NCI-H510A (cell line): ENCODE data around the gene TINAG.
"Not testable (repeated sequence)": the region's sequence is repeated elsewhere in the genome, so short reads cannot be mapped to it uniquely, and the experiment has no call there.

Source experiments
- DNase-seq: peaks from one replicate; lab custom pipeline; 2025; lab: John Stamatoyannopoulos, UW

The TINAG gene

DNA sequence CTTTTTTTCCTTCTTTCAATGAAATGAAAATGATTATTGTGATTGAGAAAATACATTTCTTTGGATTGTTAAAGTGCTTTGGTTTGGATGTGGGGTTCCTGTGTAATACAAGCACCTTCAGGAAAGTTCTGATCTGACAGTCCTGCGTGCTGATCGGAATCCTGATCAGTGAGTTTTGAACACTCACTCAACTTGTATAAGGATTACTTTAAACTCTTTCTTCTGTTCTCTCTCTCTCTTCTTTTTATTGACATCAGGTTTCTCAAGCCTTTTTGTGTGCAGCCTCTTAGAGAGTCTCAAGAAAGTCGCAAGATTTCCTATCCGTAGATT, 710 bp downstream of the TINAG start:
- DNase-seq, result no peak

DNA sequence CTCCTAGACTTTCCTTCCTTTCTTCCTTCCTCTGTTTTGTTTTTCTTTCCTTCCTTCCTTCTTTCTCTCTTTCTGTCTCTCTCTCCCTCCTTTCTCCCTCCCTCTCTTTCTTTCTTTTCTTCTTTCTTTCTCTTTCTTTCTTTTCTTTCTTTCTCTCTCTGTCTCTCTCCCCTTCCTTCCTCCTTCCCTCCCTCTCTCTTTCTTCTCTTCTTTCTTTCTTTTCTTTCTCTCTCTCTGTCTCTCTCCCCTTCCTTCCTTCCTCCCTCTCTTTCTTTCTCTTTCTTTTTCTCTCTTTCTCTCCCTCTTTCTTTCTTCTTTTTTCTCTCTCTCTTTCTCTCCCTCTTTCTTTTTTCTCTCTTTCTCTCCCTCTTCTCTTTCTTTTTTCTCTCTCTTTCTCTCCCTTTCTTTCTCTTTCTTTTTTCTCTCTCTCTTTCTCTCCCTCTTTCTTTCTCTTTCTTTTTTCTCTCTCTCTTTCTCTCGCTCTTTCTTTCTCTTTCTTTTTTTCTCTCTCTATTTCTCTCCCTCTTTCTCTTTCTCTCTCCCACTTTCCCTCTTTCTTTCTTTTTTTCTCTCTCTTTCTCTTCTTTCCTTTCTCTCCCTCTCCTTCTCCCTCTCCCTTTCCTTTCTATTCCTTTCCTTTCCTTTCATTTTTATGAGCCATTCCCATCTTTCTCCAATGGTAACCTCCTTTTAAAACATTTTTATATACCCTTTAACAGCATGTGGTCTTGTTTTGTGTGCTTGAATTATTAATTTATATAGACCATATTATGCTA, 2.3 kb downstream of the TINAG start:
- DNase-seq, result no peak

DNA sequence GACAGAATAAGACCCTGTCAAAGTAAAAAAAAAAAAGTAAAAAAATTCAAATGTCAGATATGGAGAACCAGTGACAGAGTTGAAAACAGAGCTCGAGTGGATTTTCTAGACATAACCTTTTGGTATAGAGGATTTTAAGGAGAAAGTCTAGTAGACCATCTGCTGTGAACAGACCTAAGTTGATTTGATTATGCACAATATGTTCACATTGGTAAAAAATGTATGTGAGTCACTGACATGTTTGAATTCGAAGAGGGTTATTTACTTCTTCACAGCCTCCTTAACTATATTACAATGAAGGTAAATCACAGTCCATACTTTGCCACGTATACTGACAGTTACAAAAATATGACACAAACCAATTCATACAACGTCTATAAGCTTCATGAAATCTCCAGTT, 7.4 kb downstream of the TINAG start:
- DNase-seq, result no peak

DNA sequence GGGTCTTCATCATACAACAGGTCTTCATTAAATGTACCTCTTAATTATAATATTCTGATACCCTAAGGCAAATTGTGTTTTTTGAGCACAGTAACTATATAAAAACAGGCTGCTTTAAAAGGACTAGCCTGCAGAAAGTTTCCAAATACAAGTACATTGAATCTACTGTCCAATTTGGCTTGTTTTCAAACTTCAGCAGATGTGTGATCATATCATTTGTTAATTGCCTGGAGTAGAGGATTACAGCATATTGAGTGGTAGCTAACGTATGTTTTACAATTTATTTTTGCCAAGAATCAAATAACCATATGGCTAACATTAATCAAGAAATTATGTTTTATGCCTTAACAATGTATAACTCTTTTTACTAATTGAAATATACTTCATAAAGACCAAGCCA, 12.6 kb downstream of the TINAG start:
- no peak for DNase-seq

DNA sequence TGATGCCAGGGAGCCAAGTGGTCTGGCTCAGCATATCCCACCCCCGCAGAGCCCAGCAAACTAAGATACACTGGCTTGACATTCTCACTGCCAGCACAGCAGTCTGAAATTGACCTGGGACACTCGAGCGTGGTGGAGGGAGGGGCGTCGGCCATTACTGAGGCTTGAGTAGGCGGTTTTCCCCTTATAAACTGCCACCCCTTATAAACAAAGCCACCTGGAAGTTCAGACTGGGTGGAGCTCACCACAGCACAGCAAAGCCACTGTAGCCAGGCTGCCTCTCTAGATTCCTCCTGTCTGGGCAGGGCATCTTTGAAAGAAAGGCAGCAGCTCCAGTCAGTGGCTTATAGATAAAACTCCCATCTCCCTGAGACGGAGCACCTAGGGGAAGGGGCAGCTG, 19.4 kb downstream of the TINAG start:
- no peak for DNase-seq

DNA sequence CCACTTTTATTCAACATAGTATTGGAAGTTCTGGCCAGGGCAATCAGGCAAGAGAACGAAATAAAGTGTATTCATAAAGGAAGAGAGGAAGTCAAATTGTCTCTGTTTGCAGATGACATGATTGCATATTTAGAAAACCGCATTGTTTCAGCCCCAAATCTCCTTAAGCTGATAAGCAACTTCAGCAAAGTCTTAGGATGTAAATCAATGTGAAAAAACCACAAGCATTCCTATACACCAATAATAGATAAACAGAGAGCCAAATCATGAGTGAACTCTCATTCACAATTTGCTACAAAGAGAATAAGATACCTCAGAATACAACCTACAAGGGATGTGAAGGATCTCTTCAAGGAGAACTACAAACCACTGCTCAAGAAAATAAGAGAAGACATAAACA, 23.3 kb downstream of the TINAG start:
- not testable (repeated sequence) for DNase-seq

DNA sequence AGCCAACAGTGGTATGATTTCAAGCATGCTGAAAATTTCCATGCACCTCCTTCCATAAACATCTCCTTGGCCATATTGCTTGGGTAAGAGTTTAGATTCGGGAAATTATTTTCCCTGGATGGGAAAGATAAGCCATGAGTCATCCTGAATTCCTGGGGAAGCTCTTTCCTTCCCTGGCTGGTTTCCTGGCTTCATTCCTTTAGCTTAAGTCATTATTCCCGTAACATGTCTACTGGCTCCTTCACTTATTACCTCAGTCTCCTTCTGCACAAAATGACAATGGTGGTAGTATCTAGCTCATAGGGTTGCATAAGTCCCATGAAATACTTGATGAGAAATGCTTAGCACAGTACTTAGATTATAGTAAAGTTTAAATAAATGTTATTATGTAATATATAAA, 27.6 kb downstream of the TINAG start:
- DNase-seq, result no peak

DNA sequence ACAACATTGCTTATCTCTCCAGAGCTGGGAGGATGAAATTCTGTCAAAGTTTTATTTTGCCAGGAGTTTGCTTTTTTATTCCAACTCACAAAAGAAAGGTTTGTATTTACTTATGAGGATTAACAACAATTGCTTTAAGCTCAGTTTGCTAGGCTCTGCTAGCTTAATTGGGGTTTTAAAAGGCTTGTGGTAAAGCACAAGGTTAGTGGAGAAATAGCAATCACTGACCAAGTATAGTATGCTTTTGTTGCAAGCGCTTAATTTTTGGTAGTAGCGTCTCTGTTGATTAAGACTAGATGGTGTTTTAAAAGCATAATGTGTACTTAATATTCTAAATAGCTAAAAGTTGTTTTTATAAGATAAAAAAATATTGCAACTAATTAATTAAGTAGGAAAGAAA, 45.7 kb downstream of the TINAG start:
- DNase-seq, result no peak

DNA sequence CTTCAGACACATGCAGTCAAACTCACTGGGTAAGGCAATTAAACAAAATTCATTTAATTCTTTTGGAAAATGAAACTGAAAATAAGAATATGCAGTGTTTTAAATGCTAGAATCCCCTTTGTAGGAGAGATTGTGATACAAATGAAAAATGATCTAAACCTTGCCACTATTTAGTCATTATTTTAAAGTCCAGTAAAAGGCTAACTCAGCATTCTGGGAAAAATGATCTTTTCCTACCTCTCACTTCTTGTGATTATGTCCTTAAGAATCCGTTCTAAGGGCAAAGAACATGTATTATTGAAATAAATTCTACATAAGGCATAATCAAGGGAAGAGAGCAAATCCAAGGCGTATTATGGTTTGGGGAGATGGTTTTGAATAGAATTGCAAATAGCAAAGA, 46.4 kb downstream of the TINAG start:
- DNase-seq, result no peak

DNA sequence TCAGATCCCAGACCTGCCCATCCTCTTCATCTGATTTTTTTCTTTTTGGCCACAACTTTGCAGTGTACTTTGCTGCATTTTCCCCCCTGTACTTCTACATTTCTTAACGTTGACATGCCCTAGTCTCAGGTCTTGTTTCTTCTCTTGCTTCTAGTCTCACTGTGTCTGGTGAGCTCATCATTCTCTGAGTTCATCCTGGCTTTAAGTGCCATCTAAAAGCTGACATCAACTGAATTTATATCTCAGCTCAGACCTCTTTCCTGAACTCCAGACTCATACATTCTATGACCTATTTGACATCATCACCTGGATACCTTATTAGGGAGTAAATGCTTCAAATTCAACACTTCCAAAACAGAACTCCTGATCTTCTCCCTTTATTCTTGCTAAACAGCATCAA, 48.9 kb downstream of the TINAG start:
- DNase-seq, result no peak

DNA sequence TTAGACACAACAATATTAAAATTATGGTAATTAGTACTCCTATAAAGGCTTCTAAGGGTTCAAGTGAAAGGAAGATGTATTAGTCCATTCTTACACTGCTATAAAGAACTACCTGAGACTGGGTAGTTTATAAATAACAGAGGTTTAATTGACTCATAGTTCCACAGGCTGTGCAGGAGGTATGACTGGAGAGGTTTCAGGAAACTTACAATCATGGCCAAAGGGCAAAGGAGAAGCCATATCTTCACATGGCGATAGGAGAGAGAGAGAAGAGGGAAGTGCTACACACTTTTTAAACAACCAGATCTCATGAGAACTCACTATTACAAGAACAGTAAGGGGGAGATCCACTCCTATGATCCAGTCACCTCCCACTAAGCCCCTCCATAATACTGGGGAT, 52.9 kb downstream of the TINAG start:
- no peak for DNase-seq

DNA sequence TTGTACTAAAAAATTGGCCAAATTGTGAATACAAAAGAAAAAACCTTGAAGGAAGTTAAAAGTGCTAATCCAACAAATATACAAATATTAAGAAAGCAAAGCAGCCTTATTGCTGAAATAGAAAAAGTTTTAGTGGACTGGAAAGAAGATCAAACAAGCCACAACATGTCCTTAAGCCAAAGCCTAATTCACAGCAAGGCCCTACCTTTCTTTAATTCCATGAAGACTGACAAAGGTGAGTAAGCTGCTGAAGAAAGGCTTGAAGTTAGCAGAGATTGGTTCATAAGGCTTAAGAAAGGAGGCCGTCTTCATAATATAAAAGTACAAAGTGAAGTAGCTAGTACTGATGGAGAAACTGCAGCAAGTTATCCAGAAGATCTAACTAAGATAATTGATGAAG, 53.5 kb downstream of the TINAG start:
- DNase-seq, result no peak

DNA sequence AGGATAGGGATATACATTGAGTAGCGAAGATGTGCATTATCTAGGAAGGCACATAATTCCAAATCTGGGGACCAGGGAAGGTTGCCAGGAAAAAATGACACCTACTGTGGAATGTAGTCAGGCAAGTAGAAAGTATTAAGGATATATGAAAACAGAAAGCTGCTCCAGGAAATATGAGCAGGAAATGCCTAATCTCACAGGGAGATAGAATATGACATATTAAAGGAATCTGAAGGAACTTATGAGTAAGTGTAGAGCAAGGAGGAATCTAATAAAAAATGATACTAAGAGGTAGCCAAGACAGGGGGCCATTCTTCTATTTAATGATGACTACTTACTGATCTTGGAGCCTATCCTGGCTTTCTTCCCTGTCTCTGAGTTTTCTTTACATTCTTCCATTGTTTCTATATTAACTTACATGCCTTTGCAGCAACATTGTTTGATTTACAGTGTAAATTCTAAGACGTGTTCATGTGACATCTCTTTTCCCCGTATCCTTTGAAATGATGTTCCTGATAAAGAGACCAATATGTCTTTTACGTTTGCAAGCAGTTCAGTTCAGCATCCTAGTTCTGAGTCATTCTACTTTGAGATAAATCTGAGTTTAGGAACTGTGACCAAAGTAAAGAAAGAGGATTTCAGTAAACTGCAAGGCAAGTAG, 58.6 kb downstream of the TINAG start:
- no peak for DNase-seq

DNA sequence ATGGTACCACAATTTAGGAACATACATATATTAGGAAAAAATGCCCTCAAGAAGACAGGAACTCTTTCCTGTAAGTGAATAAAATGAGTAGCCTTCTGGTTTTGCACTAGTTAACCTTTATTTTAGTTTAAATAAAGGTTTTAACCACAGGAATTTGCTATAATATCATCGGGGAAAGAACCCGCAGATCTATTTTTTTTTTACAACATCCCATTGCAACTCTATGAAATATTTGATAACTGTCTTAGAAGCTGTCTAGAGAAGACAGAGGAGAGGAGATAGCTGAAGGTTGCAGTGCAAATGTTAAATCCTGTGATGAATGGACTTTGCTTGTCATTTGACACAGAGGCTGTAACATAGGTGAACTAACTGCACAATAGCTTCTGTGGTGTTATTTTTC, 69.5 kb downstream of the TINAG start:
- DNase-seq, result no peak

DNA sequence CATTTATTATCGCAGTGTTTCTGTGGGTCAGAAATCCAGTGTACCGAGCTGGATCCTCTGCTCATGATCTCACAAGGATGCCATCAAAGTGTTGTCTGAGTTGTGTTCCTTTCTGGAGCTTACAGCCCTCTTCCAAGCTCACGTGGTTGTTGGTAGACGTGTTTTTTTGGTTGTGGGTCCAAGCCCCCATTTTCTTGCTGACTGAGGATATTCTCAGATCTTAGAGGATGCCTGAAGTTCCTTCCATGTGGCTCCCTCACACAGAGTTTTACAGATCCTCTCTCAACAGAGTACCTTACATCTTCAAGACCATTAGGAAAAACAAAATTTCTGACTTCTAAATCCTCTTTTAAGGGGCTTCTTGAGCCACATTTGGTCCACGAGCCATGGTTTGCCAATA, 78.1 kb downstream of the TINAG start:
- DNase-seq, result no peak

DNA sequence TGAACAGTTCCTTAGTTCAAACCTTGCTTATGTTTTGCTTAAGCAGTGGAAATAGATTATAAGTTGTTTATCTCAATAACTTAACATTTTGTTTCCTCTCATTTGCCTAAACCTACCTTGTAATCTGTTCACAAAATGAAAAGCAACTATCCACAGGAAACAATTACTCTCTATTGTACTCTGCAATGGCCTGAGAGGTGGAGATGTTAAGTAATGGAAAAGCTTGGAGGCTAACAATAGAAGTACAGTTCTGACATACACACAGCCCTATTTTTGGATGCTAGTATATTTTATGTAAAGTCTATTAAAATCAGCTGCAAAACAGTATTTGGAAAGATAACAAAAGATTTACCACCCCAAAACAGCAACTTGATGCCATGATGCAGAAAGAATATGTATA, 82.1 kb downstream of the TINAG start:
- DNase-seq, result no peak

DNA sequence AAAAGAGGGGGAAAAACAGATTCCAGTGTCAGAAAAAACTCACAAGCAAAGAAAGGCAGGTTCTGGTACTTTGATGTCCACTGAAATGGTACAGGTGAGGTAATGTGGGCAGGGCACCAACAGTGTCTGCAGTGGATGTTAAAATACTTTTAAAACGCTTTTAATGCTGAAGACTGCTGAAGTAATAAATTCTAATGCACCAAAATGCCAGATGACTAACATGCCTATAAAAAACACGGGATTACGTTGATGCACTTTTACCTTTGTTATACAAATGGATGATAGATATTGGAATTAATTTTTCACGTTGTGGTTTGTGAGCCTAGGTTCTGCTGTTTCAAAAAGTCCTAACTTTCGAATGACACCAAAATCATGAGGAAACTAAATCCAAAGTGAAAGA, 83.3 kb downstream of the TINAG start:
- no peak for DNase-seq

DNA sequence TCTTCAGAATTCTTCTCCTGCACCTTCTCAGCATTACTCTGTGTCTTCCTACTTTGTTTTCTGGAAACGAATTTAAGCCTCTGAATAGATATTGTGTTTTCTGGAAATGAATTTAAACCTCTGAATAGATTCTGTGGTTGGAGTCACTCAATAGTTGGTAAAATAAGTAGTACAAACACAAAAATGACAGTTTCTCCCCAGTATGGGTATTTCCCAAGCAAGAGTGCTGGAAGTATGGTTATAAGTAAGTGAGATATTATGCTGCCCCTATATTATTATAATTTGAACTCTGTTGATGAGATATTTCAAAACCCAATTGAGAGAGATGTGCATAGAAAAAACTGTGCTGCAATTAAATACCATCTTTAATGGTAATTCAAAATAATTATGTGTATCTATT, 94.9 kb downstream of the TINAG start:
- DNase-seq, result no peak

DNA sequence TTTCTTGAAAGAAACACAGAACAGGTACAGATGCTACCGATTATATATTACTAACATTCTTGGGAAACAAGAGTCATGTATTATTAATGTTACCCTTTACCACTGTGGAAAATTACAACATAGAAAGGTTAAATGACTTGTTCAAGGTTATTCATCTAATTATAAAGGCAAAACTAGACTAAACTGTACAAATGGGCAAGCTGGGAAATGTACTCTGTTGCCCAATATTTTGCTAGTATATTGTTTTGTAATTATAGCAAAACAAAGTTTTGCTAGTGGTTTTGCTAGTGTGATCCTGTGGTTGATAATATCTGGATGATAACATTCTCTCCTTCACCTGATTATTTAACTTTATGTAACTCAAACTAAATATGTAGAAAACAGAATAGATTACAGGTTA, 96.5 kb downstream of the TINAG start:
- no peak for DNase-seq

DNA sequence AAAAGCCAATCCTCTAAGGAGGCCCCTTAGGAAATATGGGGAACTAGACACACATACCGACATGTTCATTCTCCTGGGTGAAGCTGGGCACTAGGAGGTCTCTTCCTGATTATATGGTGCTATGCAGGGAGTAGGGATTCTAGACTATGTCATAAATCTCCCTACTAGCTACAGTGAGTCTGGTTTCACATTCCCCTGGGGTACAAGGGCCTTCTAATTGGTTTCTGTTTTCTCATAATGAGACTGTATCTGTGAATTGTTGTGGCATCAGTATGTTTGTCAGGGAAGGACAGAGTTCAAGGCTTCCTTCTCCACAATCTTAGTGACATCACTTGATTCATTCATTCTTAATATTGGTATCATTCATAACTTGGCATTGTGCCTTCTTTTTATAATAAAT, 103.5 kb downstream of the TINAG start:
- no peak for DNase-seq

DNA sequence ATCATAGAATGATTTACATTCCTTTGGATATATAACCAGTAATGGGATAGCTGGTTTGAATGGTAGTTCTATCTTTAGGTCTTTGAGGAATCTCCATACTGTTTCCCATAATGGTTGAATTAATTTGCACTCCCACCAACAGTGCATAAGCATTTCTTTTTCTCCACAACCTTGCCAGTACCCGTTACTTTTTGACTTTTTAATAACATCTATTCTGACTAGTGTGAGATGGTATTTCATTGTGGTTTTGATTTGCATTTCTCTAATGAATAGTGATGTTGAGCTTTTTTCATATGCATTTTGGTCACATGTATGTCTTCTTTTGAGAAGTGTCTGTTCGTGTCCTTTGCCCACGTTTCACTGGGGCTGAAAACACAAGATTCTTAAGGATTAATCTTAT, 107.3 kb downstream of the TINAG start:
- DNase-seq, result no peak

DNA sequence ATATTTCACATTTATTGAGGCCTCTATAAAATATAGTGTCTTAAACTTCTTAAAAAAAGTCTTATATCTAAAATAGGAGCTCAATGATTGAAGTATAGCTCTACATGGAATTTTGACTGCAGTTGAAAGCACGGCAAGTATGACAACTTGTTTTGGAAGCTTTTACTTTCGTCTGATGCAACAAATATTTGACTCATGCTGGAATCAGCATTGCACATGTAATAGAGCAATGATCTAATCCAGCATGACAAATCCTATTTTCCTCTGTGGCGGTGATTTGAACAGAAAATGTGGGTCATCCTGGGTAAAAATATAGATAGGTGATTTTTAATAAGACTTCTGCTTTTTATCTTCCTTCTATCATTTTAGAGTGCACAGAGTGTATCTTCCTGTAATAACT, 111.6 kb downstream of the TINAG start:
- DNase-seq, result no peak

DNA sequence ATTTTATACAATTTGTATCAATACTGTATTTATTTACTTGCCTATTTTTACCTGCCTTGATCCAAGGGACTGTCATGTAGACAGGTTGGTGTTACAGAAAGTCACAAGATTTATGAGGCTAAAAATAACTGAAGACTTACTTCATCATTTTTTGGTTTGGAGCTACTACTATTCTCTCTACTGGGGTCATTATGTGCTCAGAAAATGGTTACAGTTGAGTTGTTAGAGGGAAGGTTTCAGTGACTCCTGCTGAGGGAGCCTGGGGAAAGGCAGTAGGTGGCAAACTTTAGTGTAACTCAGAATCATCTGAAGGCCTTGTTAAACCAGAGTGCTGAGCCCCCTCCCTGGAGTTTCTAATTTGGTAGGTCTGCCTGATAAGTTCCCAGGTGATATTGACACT, 118.8 kb downstream of the TINAG start:
- no peak for DNase-seq

DNA sequence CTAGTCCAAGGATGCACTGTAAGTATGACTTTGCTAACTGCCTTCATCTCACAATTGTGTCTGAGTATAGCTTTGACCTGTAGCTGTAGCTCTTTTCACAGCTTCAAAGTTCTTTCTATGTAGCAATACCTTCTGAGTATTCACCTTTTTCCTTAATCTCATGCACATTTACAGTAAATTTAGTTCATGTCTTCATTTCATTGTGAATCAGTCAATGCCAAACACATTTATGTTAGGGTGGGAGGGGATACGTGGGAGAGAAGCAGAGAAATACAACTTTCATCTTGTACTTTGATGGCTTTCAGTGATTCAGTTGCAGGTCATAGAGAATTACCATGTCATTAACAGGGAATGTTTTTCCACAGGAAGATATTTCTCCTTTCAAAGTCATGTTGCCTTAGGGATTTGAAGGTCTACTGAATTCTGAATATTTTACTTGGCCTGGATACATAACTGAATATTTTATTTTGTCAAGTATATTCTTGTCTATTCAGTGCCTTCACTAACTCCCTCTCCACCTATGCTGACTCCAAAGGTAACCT, 119.2 kb downstream of the TINAG start:
- DNase-seq, result no peak
